ENCODE results near the gene RAI1.
A peak's percentile ranks its signal among the peaks of the same experiment; 100 is the strongest.

Gene RAI1

DNA sequence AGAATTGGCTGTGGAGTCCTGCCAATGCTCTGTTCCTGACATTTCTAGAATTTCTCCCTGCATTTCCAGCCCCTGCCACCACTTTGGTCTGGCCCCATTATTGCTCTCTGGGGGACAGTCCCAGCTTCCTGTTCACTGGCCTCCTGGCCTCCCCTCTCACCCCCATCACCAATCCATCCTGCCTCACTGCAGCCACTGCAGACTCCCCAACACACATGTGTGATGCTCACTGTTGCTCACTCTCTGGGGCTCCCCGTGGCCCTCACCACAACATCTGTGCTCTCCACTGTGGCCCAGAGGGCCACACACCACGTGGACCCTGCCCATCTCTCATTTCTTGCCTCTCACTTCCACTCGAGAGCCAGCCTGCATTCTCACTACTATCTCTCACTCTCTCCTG, 91.0 kb downstream of the RAI1 start:
- Histone ChIP-seq H3K4me1 (ENCODE audit: control insufficient read depth, insufficient read depth, low read length) (peaks cover 8% of the 10 kb centered on the region), H3K36me3 (ENCODE audit: control insufficient read depth, insufficient read depth, low read length, severe bottlenecking) (no peaks in the 10 kb centered on the region), H3K4me3 (ENCODE audit: low read length) (no peak overlapping the region), H3K9ac (ENCODE audit: low read length) (no peak overlapping the region), H3K27me3 (replicated peaks; ENCODE audit: control insufficient read depth, insufficient read depth, low read length) (no peaks in the 10 kb centered on the region), H3K9me3 (ENCODE audit: control insufficient read depth, low read length) (no peaks in the 10 kb centered on the region)
- DNase-seq (ENCODE audit: low read depth): no peak

DNA sequence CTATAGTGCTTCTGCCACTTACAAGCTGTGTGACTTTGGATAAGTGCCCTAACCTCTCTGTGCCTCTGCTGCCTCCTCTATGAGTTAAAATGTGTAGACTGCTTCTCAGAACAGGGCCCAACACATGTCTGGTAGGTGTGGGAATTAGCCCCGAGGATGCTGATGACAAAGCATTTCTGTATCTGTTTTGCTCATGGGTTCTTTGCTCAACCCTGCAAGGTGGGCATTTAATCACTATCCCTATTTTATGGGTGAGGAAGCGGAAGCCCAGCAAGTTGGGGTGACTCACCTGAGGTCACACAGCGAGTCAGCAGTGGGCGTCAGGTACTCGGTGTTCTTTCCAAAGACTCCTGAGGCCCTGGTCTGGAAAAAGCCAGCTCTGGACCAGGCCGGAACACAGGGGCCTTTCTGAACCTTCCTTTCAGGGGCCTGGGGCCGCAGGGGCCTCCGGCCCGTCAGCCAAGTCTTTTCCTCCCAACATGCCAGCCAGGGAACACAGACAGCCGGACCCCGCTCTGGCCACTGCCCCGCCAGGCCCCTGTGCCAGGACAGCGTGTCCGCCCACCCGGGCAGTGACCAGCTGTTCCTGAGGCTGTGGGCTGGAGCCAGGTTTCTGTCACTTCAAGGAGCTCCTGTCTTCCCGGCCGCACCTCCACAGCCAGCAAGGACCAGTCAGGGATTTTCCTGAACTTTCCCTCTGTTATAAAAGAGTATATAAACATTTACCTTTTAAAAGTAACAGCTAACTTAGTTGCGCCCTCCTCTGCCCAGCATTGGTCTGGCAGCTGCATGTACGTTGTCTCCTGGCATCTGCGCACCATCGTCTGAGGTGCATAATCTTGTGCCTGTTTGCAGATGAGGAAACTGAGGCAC, 93.0 kb downstream of the RAI1 start:
- H3K4me3 ChIP-seq (ENCODE audit: low read length): no peak overlapping the region
- DNase-seq (ENCODE audit: low read depth): no peak
- H3K27me3 ChIP-seq (replicated peaks; ENCODE audit: control insufficient read depth, insufficient read depth, low read length): no peaks in the 10 kb centered on the region
- no peaks in the 10 kb centered on the region for H3K9me3 ChIP-seq (ENCODE audit: control insufficient read depth, low read length)
- H3K4me1 ChIP-seq (ENCODE audit: control insufficient read depth, insufficient read depth, low read length): peaks cover 23% of the 10 kb centered on the region
- H3K9ac ChIP-seq (ENCODE audit: low read length): no peak overlapping the region
- H3K36me3 ChIP-seq (ENCODE audit: control insufficient read depth, insufficient read depth, low read length, severe bottlenecking): no peaks in the 10 kb centered on the region

DNA sequence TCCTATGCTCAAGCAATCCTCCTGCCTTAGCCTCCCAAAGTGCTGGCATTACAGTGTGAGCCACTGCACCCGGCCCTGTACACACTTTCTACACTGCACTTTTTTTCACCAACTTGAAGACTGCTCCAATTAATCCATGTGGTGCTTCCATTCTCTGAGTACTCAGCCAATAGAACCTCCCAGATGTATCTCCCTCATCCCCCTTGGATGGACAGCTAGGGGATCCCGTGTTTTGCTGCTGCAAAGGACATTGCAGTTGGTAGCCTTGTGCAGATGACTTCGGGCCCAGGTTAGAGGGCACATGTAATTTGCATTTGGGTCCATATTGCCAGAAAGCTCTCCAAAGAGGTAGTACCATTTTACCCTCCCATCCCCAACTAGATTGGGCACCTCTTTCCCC, 95.6 kb downstream of the RAI1 start:
- H3K9me3 ChIP-seq (ENCODE audit: control insufficient read depth, low read length): no peaks in the 10 kb centered on the region
- H3K9ac ChIP-seq (ENCODE audit: low read length): no peak overlapping the region
- H3K27me3 ChIP-seq (replicated peaks; ENCODE audit: control insufficient read depth, insufficient read depth, low read length): no peaks in the 10 kb centered on the region
- H3K36me3 ChIP-seq (ENCODE audit: control insufficient read depth, insufficient read depth, low read length, severe bottlenecking): no peaks in the 10 kb centered on the region
- DNase-seq (ENCODE audit: low read depth): no peak
- H3K4me3 ChIP-seq (ENCODE audit: low read length): no peak overlapping the region
- peaks cover 27% of the 10 kb centered on the region for H3K4me1 ChIP-seq (ENCODE audit: control insufficient read depth, insufficient read depth, low read length)

DNA sequence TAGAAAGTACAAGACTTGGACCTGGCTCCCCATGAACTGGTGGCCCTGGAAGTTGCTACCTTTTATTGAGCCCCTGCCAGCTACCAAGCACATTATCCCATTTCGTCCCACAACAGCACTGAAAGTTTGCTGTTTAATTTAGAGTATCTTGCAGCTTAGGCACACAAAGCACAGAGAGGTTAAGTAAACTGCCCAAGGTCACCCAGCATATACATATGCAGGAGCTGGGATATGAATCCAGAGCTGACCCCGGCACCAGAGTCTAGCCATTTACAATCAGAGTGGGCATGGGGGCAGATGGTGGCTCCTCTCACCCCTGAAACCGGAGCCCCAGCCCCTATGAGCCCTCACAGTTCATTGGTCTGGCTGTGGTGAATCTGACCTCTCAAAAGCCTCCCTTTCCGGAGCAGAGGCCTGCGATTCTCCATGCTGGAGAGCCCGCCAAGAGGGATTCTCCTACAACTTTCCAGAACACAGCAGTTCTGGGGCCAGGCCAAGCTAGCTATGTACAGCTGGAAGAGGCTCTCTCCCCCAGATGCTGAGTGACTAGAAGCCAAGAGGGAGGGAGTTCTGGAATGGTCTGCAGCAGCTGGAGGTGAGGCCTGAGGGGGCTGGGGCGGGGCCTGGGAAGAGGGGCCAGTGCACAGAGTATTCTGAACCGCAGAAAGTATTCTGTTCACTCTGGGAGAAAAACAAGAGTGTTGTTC, 97.2 kb downstream of the RAI1 start:
- DNase-seq (ENCODE audit: low read depth): peak; percentile 69
- Histone ChIP-seq H3K4me1 (ENCODE audit: control insufficient read depth, insufficient read depth, low read length) (peaks cover 30% of the 10 kb centered on the region), H3K9ac (ENCODE audit: low read length) (peak overlapping the region; percentile 24), H3K27me3 (replicated peaks; ENCODE audit: control insufficient read depth, insufficient read depth, low read length) (no peaks in the 10 kb centered on the region), H3K9me3 (ENCODE audit: control insufficient read depth, low read length) (no peaks in the 10 kb centered on the region), H3K36me3 (ENCODE audit: control insufficient read depth, insufficient read depth, low read length, severe bottlenecking) (no peaks in the 10 kb centered on the region), H3K4me3 (ENCODE audit: low read length) (no peak overlapping the region)

- DNase-seq (ENCODE audit: low read depth): peak; percentile 39
- H3K4me3 ChIP-seq (ENCODE audit: low read length): no peak overlapping the region
- no peak overlapping the region for H3K9ac ChIP-seq (ENCODE audit: low read length)
- no peaks in the 10 kb centered on the region for H3K36me3 ChIP-seq (ENCODE audit: control insufficient read depth, insufficient read depth, low read length, severe bottlenecking)
- no peaks in the 10 kb centered on the region for H3K9me3 ChIP-seq (ENCODE audit: control insufficient read depth, low read length)
- H3K4me1 ChIP-seq (ENCODE audit: control insufficient read depth, insufficient read depth, low read length): peaks cover 32% of the 10 kb centered on the region
- no peaks in the 10 kb centered on the region for H3K27me3 ChIP-seq (replicated peaks; ENCODE audit: control insufficient read depth, insufficient read depth, low read length)
Observed at GRCh38 chr17:17779015-17779611, 97.9 kb downstream of the RAI1 start.

GRCh38 chr17:17780922-17781590, 99.8 kb downstream of the RAI1 start:
- Histone ChIP-seq H3K27me3 (replicated peaks; ENCODE audit: control insufficient read depth, insufficient read depth, low read length) (no peaks in the 10 kb centered on the region), H3K9ac (ENCODE audit: low read length) (no peak overlapping the region), H3K4me3 (ENCODE audit: low read length) (no peak overlapping the region), H3K36me3 (ENCODE audit: control insufficient read depth, insufficient read depth, low read length, severe bottlenecking) (no peaks in the 10 kb centered on the region), H3K4me1 (ENCODE audit: control insufficient read depth, insufficient read depth, low read length) (peaks cover 35% of the 10 kb centered on the region), H3K9me3 (ENCODE audit: control insufficient read depth, low read length) (no peaks in the 10 kb centered on the region)
- peak; percentile 59 for DNase-seq (ENCODE audit: low read depth)

DNA sequence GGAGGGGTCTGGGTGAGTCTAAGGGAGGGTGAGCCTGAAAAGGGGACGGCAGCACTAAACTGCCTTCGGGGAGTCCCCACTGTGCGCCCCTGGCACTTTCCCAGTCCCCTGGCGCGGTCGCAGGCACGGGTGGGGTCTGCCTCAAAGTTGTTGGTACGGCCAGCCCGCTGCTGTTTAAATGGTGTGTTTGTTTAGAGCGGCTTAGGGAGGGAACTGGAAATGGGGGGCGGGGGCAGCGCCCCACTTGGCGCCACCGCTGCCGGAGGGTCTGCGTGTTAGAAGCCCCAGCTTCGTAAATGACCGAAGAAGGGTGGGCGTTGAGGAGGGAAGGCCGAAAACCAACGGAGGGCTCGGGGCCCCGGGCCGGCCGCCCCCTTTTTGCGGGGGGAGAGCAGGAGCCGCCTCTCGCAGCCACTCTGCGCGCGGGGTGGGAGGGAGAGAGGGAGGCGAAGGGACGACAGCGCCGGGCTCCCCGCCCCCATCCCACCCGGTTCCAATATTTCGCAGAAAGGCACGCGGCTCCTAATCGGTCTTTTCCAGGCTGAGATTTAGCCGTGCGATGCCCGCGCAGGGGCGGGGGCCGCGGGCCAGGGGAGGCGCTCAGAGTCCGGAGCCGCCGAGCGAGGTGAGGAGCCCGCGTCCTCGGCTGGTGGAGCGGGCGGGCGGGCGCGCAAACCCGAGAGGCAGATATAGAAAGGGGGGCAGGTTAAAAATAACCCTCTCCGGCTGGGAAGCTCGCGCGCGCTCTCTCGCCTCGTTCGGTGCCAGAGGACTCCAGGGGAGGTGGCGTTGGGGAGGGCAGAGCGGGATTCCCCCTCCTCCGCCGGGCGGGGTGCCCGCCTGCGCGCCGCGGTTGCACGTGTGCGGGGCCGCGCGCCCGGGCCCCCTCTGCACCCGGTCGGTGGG, 100.6 kb downstream of the RAI1 start:
- peak overlapping the region; percentile 63 for H3K4me3 ChIP-seq (ENCODE audit: low read length)
- peaks cover 35% of the 10 kb centered on the region for H3K4me1 ChIP-seq (ENCODE audit: control insufficient read depth, insufficient read depth, low read length)
- H3K36me3 ChIP-seq (ENCODE audit: control insufficient read depth, insufficient read depth, low read length, severe bottlenecking): no peaks in the 10 kb centered on the region
- no peak overlapping the region for H3K9ac ChIP-seq (ENCODE audit: low read length)
- no peaks in the 10 kb centered on the region for H3K27me3 ChIP-seq (replicated peaks; ENCODE audit: control insufficient read depth, insufficient read depth, low read length)
- DNase-seq (ENCODE audit: low read depth): peak; percentile 74
- no peaks in the 10 kb centered on the region for H3K9me3 ChIP-seq (ENCODE audit: control insufficient read depth, low read length)

GRCh38 chr17:17782523-17783115, 101.4 kb downstream of the RAI1 start:
- no peaks in the 10 kb centered on the region for H3K36me3 ChIP-seq (ENCODE audit: control insufficient read depth, insufficient read depth, low read length, severe bottlenecking)
- no peaks in the 10 kb centered on the region for H3K9me3 ChIP-seq (ENCODE audit: control insufficient read depth, low read length)
- H3K9ac ChIP-seq (ENCODE audit: low read length): no peak overlapping the region
- peaks cover 35% of the 10 kb centered on the region for H3K4me1 ChIP-seq (ENCODE audit: control insufficient read depth, insufficient read depth, low read length)
- peak; percentile 30 for DNase-seq (ENCODE audit: low read depth)
- no peaks in the 10 kb centered on the region for H3K27me3 ChIP-seq (replicated peaks; ENCODE audit: control insufficient read depth, insufficient read depth, low read length)
- peak overlapping the region; percentile 70 for H3K4me3 ChIP-seq (ENCODE audit: low read length)

GRCh38 chr17:17783116-17783824, 102.0 kb downstream of the RAI1 start:
- H3K36me3 ChIP-seq (ENCODE audit: control insufficient read depth, insufficient read depth, low read length, severe bottlenecking): no peaks in the 10 kb centered on the region
- peak overlapping the region; percentile 70 for H3K4me3 ChIP-seq (ENCODE audit: low read length)
- H3K4me1 ChIP-seq (ENCODE audit: control insufficient read depth, insufficient read depth, low read length): peaks cover 30% of the 10 kb centered on the region
- H3K9ac ChIP-seq (ENCODE audit: low read length): peak overlapping the region; percentile 51
- no peaks in the 10 kb centered on the region for H3K27me3 ChIP-seq (replicated peaks; ENCODE audit: control insufficient read depth, insufficient read depth, low read length)
- no peaks in the 10 kb centered on the region for H3K9me3 ChIP-seq (ENCODE audit: control insufficient read depth, low read length)
- DNase-seq (ENCODE audit: low read depth): peak; percentile 52
